ENCODE data around the gene MPZL1.
"Not testable (repeated sequence)": the region's sequence is repeated elsewhere in the genome, so short reads cannot be mapped to it uniquely, and the experiment has no call there.

The MPZL1 gene

DNA sequence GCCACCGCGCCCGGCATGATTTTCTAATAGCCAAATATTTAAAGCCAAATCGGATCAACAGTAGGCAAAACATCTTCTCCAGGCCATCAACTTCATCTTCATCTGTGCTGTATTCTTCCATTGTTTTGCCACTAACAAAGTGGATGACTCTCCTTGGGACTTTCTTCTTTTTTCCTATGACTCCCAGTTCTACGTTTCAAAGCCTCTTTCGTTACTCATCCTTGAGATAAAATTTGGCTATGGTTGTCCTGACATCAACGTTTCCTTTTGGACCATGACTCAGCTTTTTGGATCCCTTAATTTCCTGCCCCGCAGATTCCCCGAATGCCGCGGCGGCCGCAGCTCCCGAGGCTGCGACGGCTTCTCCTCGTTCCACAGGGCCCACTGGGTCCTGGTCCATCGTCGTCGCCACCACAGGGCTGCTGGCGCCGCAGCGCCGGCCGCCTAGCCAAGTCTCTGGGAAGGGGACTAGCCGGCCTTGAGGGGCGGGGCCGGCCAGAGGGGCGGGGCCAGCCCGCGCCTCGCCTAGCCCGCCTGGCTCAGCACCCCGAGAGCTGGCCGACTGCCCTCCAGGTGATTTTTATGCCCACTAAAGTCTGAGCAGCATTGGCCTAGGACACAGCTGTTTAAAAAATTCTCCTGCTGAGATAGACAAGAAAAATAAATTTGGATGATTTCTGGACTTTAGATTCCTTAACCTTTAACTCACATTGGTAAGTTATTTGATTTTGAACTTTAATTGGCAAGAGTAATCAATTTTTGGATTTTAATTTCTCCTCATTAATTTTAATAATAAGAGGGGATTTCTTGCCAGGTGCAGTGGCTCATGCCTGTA lies 98.3 kb downstream of the MPZL1 start:
- no peak for DNase-seq

DNA sequence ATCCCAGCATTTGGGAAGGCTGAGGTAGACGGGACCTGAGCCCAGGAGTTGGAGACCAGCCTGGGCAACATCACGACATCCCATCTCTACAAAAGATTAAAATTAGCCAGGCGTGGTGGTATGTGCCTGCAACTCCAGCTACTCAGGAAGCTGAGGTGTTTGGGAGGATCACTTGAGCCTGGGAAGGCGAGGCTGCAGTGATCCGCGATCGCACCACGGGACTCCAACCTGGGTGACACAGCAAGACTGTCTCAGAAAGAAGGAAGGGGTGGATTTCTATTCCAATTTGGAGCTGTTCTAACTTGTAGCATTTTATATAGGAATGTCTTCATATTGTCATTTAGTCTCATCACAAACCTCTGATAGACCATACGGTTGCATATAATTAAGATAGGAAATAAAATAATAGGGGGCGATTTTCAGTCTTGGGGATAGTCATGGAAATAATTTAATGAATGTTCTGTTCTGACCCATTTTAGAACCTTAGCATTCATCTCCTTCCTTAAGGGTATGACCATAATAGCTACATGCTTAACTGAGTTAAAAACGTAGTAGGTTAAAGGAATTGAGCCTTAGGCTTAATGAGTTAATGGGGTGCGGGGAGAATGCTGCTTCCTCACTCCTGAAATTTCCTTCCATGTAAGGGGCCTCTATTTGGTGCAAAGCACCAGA lies 99.0 kb downstream of the MPZL1 start:
- no peak for DNase-seq

DNA sequence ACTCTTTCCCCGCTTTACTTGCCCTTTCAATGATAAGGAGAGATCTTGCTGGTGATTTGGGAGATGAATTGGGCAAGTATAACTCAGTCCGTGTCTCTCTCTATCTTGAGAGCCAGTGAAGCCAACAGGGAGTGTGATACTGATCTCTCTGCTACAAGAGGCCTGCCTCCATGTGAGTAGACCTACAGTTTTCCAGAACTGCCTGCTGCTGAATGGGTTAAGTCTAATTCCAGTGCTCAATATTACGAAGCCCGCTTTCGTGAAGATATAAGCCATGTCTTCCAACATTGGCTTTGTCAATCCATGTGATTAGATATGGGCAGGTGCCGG lies 99.5 kb downstream of the MPZL1 start:
- DNase-seq, result no peak

DNA sequence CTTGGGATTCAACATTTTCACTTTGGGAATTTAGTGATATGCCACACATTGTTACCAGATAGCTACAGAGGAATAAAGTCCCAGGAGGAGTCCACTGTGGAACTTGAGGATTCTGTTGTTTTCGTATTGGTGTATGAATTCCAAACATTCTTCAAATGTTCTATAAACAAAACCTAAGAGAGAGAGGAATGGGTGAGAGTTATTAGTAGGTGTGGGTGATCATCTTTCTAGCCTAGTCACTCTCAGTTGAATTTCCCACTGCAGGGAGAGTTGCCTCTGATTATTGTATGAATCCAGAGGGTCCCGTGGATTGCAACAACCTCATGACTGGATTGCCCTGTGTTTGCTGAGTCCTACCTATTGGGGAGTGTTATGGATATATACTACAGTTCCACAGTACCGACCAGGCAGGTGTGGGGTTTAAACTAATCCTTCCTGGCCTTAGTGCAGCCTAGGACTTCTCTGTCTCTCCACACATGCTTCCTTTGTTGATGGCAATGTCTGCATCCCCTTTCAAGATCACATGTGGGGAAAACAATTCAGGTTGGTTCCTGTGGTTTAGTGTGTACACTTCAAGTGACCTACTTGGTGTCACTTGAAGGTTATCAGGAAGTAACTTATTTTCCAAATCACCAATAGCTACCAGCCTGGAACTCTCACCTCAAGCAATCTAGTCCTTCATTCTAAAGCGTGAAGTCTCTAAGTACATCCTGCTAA lies 100.3 kb downstream of the MPZL1 start:
- DNase-seq, result no peak

DNA sequence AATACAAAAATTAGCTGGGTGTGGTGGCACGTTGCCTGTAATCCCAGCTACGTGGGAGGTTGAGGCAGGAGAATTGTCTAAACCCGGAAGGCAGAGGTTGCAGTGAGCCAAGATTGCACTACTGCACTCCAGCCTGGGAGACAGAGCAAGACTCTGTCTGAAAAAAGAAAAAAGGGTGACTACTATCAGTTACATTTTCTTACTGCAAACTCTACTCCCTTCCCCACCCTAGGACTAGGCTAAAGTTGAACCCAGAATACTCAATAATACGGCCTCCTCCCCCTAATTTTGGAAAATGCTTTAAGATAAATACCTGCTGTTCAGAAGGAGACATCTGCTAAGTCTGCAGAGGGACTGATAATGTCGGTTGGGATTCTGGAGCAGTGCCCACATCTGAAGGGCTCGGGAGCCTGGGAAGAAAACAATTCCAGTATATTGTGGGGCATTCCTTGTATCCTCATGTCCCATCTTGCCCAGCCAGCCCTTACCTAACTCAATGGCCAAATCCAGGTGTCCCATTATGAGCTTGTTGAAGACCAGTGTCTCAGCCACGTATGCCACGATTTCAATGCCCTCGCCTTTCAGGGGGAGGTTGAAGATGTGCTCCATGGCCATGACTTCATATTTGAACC lies 102.5 kb downstream of the MPZL1 start:
- DNase-seq, result no peak

DNA sequence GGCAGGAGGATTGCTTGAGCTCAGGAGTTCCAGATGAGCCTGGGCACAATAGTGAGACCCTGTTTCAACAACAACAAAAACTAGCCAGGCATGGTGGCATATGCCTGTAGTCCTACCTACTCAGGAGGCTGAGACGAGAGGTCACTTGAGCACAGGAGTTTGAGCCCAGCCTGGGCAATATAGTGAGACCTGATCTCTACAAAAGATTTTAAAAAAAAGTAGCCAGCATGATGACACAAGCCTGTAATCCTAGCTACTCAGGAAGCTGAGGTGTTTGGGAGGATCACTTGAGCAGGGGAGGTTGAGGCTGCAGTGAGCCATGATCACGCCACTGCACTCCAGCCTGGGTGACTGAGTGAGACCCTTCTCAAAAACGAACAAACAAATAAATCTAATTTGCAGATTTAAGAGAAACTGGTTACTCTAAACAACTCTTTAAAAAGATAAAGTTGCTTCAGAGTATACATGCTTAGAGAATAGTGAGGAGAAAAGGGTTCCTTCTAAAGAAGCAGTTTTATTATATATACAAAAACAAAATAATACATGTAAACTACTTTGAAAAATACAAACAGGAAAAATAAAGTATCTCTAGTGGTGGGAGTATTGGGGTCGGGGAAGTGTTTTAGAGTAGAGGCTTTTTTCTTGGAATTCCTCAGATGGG lies 103.8 kb downstream of the MPZL1 start:
- DNase-seq, result no peak

DNA sequence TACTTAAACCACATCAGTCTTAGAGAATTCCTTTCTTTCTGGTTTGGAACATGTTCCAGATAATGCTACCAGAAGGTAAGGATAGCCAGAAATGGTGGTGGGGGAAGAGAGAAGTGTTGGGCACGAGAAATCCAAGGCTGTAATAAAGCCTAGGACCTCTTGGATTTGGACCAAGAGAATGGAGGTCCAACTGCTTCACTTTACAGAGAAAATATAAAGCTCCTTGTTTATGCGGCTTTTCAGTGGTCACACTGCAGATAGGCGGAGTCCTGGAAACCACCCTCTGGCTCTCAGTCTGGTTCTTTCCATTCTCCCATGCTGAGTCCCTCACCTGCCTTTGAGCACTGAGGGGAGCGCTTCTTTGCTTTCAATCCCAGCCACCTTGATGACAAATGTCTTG lies 104.3 kb downstream of the MPZL1 start:
- DNase-seq, result no peak

DNA sequence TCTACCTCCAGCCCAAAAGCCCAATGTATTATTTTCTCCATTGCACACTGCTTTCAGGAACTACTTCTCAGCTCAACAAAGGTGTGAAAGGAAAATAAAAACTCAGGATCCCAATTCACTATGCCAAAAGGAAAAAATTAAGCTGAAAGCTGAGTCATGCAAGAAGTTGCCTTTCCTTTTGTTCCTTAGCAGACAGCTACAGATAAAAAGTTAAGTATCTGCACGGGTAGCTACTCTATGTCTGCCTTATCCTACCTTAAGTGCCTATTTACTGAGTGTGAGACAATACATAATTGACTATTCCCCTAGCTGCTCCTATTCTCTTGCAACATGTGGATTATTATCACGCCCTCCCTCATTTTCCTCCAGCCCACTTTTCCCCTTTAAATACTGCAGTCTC lies 108.1 kb downstream of the MPZL1 start:
- no peak for DNase-seq

DNA sequence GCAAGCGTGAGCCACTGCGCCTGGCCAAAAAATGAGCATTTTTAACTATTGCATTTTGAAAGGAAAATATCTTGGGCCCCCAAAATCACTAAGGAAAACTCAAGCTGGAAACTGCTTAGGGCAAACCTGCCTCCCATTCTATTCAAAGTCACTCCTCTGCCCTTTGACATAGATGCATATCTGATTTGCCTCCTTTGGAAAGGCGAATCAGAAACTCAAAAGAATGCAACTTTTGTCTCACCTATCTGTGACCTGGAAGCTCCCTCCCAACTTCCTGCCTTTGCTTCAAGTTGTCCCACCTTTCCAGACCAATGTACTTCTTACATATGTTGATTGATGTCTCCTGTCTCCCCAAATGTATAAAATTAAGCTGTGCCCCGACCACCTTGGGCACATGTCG lies 108.9 kb downstream of the MPZL1 start:
- DNase-seq, result not testable (repeated sequence)

DNA sequence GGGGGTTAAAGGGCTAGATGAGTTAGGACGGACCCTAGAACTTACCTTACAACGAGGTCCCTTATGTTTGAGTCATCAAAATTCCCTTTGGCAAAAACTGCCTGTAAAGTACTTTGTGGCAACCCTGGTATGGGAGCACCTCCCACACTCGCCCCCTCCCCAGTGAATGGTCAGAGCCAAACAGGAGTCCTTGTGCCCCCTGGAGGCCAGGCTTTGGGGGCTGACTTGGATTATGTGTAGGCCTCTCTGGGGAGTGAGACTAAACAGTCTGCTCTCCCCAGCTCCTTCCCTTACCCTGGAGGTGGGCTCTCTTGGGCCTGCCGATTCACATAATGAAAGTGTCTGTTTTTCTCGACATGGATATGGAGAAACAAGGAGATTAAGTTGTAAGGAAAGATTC lies 110.9 kb downstream of the MPZL1 start:
- no peak for DNase-seq

DNA sequence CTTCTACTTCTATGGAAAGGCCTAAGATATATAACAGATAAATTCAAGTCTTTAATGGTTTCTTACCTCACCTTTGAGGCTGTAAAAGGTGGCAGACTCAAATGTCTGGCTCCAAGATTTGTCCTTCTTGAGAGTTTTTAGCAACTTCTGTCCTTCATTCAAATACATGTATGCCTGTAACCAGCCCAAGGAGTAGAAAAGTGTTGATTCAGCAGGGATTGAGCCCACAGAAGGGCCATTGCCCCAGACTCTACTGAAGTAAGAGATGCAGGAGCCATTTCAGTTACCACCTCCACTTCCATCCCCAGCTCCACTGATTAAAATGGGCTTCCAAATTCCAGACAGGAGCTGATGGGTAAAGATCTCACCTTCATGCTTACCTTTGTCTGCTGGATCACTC lies 112.1 kb downstream of the MPZL1 start:
- DNase-seq, result no peak

DNA sequence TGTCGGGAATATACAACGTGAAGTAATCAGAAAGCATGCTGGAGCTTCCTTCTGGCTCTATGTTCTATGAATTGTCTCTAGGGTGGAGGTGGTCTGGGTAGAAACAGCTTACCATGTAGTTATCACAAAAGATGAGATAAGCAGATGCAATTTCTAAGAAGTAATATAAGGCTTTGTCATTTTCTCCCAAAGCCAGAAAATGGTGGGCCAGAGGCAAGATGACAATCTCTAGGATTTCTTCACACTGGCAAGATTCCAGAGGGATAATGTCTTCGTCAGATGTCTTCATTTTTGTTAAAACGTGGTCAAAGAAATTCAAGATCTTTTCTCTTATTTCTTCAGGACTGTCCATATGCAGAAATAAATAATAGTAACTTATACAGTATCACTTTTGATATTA lies 114.4 kb downstream of the MPZL1 start:
- no peak for DNase-seq

DNA sequence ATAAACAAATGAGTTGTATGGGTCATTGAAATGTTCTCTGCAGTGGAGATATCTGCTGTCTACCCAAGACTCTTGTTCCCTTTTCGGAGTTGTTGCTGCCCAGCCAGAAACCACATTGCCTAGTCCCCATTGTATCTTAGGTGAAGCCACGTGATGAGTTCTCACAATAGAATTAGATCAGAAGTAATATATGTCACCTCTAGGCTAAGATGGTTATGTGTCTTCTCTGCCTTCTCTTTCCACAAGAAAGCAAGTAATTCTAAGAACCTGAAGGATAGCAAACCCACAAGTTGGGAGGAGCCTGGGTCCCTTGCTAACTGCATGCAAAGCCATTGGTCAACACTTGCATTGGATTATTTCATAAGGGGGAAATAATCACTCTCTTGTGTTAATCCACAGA lies 115.5 kb downstream of the MPZL1 start:
- DNase-seq, result no peak

DNA sequence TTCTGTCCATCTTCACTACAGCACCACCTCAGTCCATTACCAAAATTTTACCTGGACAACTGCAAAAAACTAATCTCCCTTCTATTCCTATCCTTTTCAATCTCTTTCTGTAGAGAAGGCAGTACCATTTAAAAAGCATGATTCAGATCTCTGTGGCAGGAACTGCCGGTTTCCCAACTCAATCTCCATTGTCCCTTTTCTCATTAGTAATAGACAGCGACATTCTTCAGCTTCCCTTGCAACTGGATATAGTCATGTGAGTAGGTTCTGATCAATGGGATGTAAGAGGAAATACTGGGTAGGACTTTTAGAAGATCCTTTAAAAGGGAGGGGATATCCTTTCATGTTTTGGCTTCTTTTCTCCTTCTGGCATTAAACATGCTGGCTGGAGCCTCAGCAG lies 117.2 kb downstream of the MPZL1 start:
- DNase-seq, result no peak

Data from T-helper 9 cell (primary cell).